NB4 (cell line): ENCODE results near the gene VPS8.

Experiments used
- CTCF ChIP-seq: IDR thresholded peaks from one replicate; pipeline ENCODE4 v1.5.1; 2012; ENCODE audit warnings: low read depth, low read length
- MAX ChIP-seq: IDR thresholded peaks from 2 replicates; pipeline ENCODE4 v1.6.1; 2011; ENCODE audit warnings: low read depth, low read length
- POLR2A ChIP-seq: IDR thresholded peaks from 2 replicates; pipeline ENCODE4 v1.6.1; 2011; ENCODE audit warnings: mild to moderate bottlenecking; ENCODE audit not compliant: insufficient read length; ENCODE audit errors: extremely low read depth

- no peak for TF ChIP-seq POLR2A
- no peak for TF ChIP-seq CTCF
- no peak for TF ChIP-seq MAX
Measured at GRCh38 chr3:184785890-184786279, 26.1 kb upstream of the VPS8 start.
